HG02884 (cell line): ENCODE results near the gene KLHDC3.

Experiments used
- ATAC-seq: cut with Tn5 transposase; IDR thresholded peaks from one replicate; pipeline ENCODE4 v1.9.1; 2021; ENCODE audit warnings: mild to moderate bottlenecking, moderate library complexity; ENCODE audit not compliant: unreplicated experiment

The KLHDC3 gene

GRCh38 chr6:43013843-43014433, at the start of gene KLHDC3, which contains the start of gene MEA1:
Gene KLHDC3, plus strand, starts transcription at chr6:43014249. Its CDS starts 2,944 bp downstream, at chr6:43017193.
Gene MEA1, minus strand, starts transcription at chr6:43013946. Its CDS starts 133 bp downstream, at chr6:43013813.
- peak; percentile 79 for ATAC-seq

DNA sequence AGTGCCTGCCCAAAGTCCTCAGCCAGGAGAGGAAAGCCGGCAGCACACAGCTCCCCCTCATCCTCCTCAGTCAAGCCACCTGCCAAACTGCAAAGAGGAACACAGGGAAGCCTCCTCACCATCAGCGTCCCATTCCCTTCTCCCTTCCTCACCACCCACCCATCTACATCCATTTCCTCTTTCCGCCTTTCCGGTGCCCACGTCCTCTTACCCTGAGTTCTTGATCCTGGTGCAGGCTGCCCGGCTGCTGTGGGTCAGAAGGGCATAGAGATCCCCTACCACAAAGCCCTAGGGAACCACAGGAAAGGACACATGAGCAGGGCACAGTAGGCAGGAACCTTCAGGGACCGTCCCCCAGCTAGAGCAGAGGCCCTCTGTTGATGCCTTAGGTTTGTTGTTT, 47.5 kb upstream of the KLHDC3 start:
- no peak for ATAC-seq

- ATAC-seq = no peak
Measured at GRCh38 chr6:42967228-42967627, 46.8 kb upstream of the KLHDC3 start.

DNA sequence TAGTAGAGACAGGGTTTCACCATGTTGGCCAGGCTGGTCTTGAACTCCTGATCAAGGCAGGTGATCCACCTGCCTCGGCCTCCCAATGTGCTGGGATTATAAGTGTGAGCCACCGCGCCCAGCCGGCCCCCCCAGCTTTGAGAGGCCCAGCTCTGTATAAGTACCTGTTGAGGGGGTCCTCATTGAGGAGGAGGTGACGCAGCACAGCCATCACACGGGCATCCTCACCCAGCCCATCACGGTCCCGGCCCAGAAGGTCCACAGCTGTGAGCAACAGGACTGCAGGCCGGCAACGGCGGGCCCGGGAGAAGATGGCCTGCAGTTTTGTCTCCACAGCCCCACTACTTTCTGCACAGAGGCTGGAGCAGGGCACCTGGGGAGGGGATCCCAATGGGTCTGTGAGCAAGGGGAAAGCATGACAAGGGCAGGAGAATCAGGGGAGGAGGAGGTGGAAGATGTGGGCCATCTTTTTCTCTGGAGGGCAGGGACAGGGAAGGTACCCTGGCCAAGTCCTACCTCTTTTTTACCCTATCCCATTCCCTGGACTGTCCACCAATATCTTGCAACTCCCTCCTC, 45.8 kb upstream of the KLHDC3 start:
- no peak for ATAC-seq

DNA sequence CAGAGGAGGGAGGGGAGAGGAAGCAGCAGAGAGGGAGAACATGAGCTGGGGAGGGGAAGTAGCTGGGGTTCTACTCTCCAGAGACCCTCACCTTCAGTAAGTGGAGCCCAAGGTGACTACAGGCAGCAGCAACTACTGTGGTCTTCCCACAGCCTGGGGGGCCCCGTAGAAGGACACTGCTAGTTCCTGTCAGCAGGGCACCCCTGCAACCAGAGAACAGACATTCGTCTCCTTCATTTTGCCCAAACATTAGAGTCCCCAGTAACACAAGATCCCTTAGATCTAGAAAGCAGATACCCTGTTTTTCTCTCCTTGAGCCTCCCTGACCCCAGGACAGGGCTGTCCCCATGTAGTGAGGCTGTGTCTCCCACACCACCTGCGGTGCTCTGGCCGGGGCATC, 45.3 kb upstream of the KLHDC3 start:
- ATAC-seq = no peak

GRCh38 chr6:42969431-42969830, 44.6 kb upstream of the KLHDC3 start:
- ATAC-seq = no peak

GRCh38 chr6:42969934-42970333, 44.1 kb upstream of the KLHDC3 start:
- no peak for ATAC-seq

- no peak for ATAC-seq
Measured at GRCh38 chr6:42970871-42971612, 43.0 kb upstream of the KLHDC3 start.

DNA sequence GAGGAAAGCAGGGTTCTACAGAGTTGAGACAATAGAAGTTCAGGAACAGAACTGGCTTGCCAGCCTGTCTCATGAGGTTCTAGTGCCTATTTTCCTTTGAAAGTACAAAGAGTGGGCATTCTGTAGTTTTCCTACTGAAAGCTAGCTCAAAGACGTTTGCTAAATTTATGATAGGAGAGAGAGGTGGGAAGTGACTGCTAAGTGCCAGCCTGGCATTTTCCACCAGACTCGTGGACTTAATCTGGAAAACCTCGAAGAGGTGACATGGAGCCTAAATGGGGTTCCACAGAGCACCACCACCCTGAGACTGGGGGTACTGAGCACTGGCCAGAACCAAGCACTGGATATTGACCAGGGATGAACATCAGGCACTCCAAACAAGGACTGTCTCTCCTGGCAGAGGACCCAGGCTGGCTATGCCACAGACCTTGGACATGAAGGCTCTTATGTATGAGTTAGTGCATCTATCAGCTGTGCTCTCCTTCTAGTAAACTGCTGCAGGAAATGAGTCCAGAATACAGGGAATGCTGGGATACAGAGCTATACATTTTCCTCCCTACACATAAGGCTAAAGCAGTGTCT, 42.2 kb upstream of the KLHDC3 start:
- no peak for ATAC-seq

GRCh38 chr6:42973926-42974325, 40.1 kb upstream of the KLHDC3 start:
- ATAC-seq = no peak

- no peak for ATAC-seq
Measured at GRCh38 chr6:42974919-42975505, 39.0 kb upstream of the KLHDC3 start.

DNA sequence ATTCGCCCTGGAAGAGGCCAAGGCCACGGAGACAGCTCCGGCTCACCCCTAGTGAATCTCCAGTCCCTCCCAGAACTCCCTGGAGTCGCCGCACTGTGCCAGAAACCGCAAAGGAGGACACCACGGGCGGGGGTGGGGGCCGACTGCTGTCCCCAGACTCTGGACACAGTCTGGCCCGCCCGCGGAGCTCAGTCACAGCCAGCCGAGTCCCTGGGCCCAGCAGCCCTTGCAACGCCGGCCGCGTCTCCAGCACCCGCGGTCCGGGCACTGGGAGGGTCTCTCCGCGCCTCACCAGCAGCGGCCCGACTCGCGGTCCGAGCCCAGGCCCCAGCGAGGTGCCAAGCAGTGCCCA, 35.6 kb upstream of the KLHDC3 start:
- peak; percentile 19 for ATAC-seq

- ATAC-seq = peak; percentile 70
Measured at GRCh38 chr6:42978839-42979522, 35.1 kb upstream of the KLHDC3 start, which contains the start of gene PEX6. Gene PEX6, minus strand, starts transcription at chr6:42979181. Its CDS starts 31 bp downstream, at chr6:42979150.

DNA sequence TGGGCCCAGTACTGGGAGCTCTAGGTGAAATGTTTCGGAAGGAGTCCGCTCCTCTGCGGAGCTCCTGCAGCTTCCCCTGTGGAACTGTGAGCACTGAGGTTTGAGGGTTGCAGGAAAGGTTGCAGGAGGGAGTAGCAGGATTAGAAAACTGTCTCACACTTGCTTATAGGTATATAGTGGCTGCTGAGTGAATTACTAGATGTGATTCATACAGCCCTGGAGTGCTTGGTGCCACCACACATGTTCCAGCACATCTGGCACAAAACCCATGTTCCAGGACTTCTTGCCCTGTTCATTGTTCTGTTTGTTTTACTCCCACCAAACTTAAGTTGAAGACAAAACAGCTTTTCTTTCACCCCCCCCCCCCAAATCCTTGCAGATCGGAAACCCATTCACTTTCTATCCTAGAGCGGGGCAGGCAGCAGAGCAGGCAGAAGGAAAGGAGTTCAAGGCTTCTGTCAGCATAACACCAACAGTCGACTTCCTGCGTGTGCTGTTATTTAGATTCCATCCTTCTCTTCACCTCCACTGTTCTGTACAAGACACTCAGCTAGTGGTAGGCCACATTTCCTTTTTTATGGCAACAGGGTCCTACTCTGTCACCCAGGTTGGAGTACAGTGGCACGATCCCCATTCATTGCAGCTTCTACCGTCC, 34.4 kb upstream of the KLHDC3 start:
- no peak for ATAC-seq

GRCh38 chr6:42981836-42982235, 32.2 kb upstream of the KLHDC3 start:
- ATAC-seq = no peak

- peak; percentile 92 for ATAC-seq
Measured at GRCh38 chr6:42984001-42984923, 29.8 kb upstream of the KLHDC3 start, which contains the start of gene PPP2R5D. Gene PPP2R5D, plus strand, starts transcription at chr6:42984570. Its CDS starts 108 bp downstream, at chr6:42984678.

- ATAC-seq = no peak
Measured at GRCh38 chr6:42984924-42985475, 29.0 kb upstream of the KLHDC3 start.

DNA sequence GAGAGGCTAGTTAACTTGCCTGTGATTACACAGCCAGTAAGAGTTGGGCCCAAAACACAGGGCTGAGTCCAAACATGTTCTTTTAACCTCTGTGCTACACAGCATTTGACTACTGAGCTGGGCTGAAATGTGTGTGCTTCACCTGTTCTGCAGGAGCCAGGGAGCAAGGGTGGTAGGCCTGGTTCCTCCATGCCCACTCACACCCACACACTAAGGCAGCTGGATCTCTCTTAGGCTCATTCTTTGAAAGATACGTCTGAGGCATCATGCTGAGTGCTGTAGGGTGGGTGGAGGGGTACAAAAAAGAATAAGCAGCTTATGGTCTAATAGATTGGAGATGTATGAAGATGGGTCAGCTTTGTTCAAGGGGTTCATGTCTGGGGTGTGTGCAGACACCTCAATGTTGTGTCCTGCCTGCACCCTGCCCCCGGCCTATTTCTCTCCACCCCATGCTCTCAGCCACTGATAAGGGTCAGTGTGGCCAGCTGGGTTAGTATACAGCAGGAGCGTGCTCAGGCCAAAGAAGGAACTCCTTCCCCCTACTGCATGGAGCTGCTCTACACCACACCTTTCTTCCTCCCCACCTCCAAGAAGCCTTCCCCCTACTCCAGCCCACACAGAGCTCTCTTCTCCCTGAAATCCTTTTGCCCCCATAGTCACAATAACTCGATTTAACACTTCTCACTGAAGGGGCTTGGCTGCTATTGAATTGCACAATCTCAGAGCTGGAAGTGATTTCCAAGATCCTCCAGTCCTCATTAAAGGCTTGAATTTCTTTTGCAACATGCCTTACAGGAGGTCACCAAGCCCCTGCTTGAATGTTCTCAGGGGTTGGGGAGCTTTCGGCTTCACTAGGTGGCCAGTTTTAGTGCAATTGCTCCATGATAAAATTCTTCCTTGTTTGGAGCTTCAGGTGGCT, 26.3 kb upstream of the KLHDC3 start:
- no peak for ATAC-seq
